Smooth muscle cell of the brain vasculature (primary cell): ENCODE data around the gene EPHX1.

Experiments
- DNase-seq: peaks from one replicate; pipeline ENCODE4 v3.0.0-alpha.2; 2012; ENCODE audit warnings: low read depth, low spot score

The EPHX1 gene

GRCh38 chr1:225840713-225841112 is 30.8 kb downstream of the EPHX1 start:
- DNase-seq = no peak

DNA sequence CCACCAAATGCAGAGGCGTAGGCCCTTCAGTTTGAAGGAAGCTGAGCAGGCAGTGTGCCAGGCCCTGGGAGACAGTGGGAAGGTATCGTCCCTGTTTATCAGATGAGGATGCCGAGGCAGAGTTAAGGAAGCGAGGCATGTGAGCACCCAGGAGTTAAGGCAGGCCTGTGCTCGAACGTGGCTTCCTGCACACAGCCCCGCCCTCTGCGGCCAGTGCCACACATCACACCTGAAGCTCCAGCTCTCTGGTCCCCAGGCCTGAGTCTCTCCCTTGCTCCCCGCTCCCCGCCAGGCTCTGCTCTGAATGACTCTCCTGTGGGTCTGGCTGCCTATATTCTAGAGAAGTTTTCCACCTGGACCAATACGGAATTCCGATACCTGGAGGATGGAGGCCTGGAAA is 32.1 kb downstream of the EPHX1 start:
- DNase-seq = no peak

GRCh38 chr1:225842788-225843425 is 33.0 kb downstream of the EPHX1 start:
- DNase-seq = no peak

DNA sequence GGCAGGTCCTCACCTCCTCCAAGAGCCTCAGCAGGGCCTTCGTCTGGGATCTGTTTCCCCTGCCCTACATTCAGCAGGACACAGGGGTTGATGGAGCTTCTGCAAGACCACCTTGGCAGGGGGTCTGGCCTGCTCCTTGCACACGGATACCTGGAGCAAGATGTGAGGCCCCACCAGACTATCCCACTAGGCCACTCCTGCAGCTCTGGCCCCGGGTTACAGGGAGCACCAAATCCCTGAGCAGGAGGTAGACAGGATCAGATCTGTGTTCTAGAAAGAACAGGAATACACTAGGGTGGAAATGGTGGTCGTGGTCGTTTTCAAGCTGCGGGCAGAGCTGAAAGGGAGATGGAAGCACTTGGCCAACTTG is 33.5 kb downstream of the EPHX1 start:
- DNase-seq = no peak

- no peak for DNase-seq
Measured at GRCh38 chr1:225844236-225845061, 34.5 kb downstream of the EPHX1 start.

DNA sequence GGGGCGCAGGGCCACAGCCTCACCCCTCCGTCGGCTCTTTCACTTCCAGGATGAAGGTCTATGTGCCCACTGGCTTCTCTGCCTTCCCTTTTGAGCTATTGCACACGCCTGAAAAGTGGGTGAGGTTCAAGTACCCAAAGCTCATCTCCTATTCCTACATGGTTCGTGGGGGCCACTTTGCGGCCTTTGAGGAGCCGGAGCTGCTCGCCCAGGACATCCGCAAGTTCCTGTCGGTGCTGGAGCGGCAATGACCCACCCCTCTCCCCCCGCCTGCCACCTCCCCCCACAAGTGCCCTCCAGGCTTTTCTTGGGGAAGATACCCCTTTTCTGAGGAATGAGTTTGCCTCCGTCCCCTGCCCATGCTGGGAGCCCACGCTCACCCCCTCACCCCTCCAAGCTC is 35.2 kb downstream of the EPHX1 start:
- DNase-seq = no peak

- DNase-seq = peak; percentile 58
Measured at GRCh38 chr1:225845571-225846259, 35.8 kb downstream of the EPHX1 start.

DNA sequence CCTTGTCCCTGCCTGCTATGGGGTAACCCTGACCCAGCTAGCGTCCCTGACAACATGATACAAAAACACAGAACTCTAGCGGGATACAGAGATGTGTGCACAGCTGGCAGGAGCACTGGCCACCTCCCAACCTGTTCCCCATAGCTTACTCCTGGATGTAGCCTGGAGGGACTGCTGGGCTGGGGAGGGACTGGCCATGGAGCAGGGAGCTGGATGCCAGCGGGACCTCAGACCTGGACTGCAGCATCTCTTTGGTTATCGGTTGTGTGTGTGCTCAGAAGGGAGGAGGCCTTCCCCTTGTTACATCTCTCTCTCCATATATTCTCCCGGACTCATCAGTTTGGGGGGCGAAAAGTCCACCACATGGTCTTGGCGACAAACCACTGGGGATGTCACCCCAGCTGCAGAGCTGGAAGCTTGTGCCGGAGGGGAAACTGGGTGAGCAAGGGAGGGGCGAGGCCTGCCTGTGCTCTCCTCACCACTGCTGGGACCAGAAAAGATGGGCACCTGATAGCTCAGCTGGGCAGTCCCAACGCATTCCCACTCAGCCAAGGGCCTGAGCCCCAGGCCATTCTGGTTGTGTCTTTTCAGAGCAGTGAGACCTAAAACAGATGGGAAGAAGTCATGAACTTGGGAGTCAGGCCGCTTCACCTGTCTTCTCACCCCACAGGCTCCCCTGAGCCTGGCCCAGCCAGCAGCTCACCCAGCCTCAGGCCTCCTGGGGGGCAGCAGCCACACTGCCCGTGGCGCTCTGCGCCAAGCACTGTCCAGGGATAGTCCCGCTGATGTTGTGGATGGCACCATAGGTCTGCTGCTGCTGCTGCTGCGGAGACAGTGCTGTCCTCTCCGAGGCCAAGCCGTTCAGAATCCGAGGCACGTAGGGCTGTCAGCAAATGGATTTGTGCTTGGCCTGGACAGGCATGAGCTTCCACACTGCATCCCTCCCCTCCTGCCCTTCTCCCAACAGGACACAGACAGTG is 36.7 kb downstream of the EPHX1 start:
- no peak for DNase-seq

- no peak for DNase-seq
Measured at GRCh38 chr1:225847610-225848009, 37.7 kb downstream of the EPHX1 start.

GRCh38 chr1:225848030-225848955 is 38.4 kb downstream of the EPHX1 start:
- DNase-seq = no peak

GRCh38 chr1:225849925-225850324 is 40.0 kb downstream of the EPHX1 start:
- no peak for DNase-seq

GRCh38 chr1:225850370-225850769 is 40.4 kb downstream of the EPHX1 start:
- no peak for DNase-seq

DNA sequence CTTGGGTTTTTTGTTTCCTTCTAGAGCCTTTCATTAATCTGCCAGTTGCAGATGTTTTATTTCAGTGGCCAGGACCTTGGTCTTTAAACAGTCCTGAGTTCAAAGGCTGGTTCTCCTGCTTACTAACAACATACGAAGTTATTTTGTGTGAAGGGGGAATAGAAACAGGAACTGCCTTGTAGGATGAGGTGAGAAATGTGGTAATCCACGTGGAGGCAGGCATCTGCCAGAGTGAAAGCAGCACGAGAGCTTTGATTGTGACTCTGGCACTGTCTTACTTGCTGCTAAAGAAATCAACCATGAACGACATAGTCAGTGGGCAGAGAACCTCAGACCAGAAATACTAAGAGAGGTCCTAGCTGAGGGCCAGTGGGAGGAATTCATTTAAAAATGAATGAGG is 41.9 kb downstream of the EPHX1 start:
- DNase-seq = no peak

- DNase-seq = no peak
Measured at GRCh38 chr1:225852413-225853124, 42.6 kb downstream of the EPHX1 start.

GRCh38 chr1:225853441-225853840 is 43.5 kb downstream of the EPHX1 start:
- no peak for DNase-seq

DNA sequence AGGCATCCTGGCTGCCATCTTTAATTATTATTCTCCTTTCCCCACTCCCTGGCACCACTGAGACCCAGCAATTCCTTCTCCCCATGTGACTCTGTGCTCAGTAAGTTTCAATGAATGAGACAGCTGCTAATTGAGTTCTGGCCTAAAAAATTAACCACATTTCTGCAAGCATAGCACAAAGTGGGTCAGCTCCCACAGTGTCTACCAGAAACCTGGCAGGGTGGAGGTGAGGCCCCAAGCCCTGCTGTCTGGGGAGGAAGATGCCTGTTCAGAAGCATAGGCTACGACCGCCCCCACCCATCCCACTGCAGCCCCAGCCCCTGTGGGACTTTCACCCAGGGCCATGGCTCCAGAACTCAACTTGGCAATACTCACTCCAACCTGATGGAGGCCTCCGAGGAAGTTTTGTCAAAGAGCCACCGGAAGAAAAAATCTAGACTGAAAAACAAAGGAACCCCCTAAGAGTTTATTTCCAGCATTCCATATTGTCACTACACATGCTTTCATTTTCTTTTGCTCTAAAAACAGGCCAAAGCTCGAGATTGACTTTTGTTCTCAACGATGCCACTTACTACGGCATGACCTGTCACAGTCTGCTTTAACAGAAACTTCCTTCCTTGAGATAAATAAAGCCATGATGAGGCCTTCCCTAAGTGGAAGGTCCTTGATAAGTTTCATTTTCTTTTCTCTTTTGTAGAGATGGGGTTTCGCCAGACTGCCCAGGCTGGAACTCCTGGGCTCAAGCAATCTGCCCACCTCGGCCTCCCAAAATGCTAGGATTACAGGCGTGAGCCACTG is 45.8 kb downstream of the EPHX1 start:
- DNase-seq = no peak

- DNase-seq = no peak
Measured at GRCh38 chr1:225857256-225857655, 47.3 kb downstream of the EPHX1 start.

DNA sequence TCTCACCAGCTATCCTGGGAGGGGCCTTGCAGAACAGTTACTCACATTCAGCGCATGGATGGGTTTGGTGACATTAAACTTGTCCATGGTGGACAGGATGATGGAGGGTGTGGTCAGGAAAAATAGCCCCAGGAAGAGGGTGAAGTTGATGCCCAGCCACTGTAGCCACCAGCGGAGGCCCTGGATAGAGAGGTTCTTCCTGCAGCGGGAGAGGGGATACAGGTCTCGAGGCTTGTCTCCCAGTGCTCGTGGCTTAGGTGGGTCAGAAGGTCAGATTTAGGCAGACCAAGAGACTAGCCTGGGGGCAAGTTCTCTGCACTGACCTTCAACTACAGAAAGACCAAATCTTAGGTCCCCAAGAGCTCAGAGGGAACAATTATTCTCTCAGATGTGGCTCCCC is 49.2 kb downstream of the EPHX1 start:
- no peak for DNase-seq

- no peak for DNase-seq
Measured at GRCh38 chr1:225860107-225860506, 50.2 kb downstream of the EPHX1 start.
